HG03175 (cell line): ENCODE results near the gene METTL26.

Source experiments
- ATAC-seq: cut with Tn5 transposase; IDR thresholded peaks from one replicate; pipeline ENCODE4 v1.9.1; 2021; ENCODE audit warnings: mild to moderate bottlenecking, moderate library complexity; ENCODE audit not compliant: unreplicated experiment

METTL26 gene

GRCh38 chr16:641326-642188 is 5.5 kb upstream of the METTL26 start, which contains the start of gene MCRIP2:
Gene MCRIP2, plus strand, starts transcription at chr16:641828. Its CDS starts 164 bp downstream, at chr16:641992.
- peak; percentile 51 for ATAC-seq

GRCh38 chr16:640614-641013 is 4.5 kb upstream of the METTL26 start:
- ATAC-seq = no peak

- ATAC-seq = no peak
Measured at GRCh38 chr16:638836-639235, 2.7 kb upstream of the METTL26 start.

GRCh38 chr16:638034-638543 is 2.0 kb upstream of the METTL26 start:
- ATAC-seq = no peak

GRCh38 chr16:637081-638018 is 1.2 kb upstream of the METTL26 start:
- no peak for ATAC-seq

- ATAC-seq = no peak
Measured at GRCh38 chr16:635573-636205, 416 bp downstream of the METTL26 start.

GRCh38 chr16:634996-635395 is 1.1 kb downstream of the METTL26 start:
- no peak for ATAC-seq

GRCh38 chr16:634051-634670 is 1.9 kb downstream of the METTL26 start:
- ATAC-seq = no peak

- ATAC-seq = no peak
Measured at GRCh38 chr16:633336-634050, 2.6 kb downstream of the METTL26 start.

GRCh38 chr16:632486-633335 is 3.4 kb downstream of the METTL26 start:
- no peak for ATAC-seq

- ATAC-seq = no peak
Measured at GRCh38 chr16:631808-632358, 4.2 kb downstream of the METTL26 start.

- no peak for ATAC-seq
Measured at GRCh38 chr16:630815-631405, 5.2 kb downstream of the METTL26 start, which contains the start of gene WFIKKN1. Gene WFIKKN1, plus strand, starts transcription at chr16:630985. Its CDS starts 269 bp downstream, at chr16:631254.

- ATAC-seq = no peak
Measured at GRCh38 chr16:630249-630814, 5.8 kb downstream of the METTL26 start.

- no peak for ATAC-seq
Measured at GRCh38 chr16:629833-630248, 6.3 kb downstream of the METTL26 start.

- ATAC-seq = no peak
Measured at GRCh38 chr16:629185-629832, 6.8 kb downstream of the METTL26 start.

GRCh38 chr16:628321-629061 is 7.6 kb downstream of the METTL26 start:
- no peak for ATAC-seq
